NT2/D1 (cell line): ENCODE data around the gene RIC3.

Source experiments
- SUZ12 ChIP-seq: IDR thresholded peaks from 2 replicates; pipeline ENCODE4 v1.6.1; 2011; ENCODE audit not compliant: insufficient read length, insufficient read depth; ENCODE audit errors: extremely low read depth
- YY1 ChIP-seq: IDR thresholded peaks from 2 replicates; pipeline ENCODE4 v1.6.1; 2011; ENCODE audit not compliant: insufficient read length, insufficient read depth
- ZNF274 ChIP-seq: IDR thresholded peaks from 2 replicates; pipeline ENCODE4 v1.6.1; 2011; ENCODE audit warnings: mild to moderate bottlenecking, low read depth, low read length

GRCh38 chr11:8069771-8070170 lies 99.1 kb downstream of the RIC3 start:
- TF ChIP-seq YY1 (no peak), SUZ12 (no peak), ZNF274 (no peak)
